ENCODE results near the gene GABBR2. TPM values are rescaled to one million over a fixed set of nuclear protein-coding genes. Genes with fewer than 3 reads are reported as not detected.

Gene GABBR2
- total RNA-seq, 4 donors from 2014 or later: not detected

DNA sequence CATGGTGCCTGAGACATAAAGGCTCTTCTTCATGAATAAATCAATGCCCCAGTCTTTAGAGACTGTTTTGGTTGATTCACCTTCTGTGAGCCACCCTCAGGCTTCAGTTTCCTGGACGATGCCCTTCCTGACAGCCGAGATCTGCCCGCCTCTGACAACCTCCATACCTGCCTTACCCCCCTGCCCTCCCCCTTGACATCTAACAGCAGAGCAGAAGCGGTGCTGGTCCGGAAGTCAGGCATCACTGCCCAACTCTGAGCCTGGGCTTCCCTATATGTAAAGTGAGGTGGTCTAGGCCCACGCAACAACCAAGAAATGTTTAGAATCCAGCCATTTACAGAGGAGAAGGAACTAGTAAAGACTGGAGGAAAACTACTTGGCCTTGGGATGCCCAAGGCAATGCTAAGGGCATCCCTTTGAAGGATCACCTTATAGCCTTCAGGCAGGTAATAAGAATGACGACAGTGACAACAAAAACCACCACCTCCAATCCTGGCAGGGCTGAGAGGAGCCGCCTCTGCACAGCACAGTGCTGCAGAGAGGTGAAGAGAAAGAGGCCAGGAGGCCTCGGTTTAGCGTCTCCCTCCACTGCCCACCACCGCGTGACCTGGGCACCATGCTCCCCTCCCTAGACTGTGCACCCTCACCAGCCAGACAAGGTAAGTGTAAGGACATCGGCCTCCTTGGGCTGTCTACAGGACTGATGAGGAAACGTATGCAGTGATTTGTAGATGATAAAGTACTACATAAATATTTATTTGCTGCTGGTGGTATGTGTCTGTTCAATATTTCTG, 35.3 kb upstream of the GABBR2 start:
- TF ChIP-seq, protein P1, sequence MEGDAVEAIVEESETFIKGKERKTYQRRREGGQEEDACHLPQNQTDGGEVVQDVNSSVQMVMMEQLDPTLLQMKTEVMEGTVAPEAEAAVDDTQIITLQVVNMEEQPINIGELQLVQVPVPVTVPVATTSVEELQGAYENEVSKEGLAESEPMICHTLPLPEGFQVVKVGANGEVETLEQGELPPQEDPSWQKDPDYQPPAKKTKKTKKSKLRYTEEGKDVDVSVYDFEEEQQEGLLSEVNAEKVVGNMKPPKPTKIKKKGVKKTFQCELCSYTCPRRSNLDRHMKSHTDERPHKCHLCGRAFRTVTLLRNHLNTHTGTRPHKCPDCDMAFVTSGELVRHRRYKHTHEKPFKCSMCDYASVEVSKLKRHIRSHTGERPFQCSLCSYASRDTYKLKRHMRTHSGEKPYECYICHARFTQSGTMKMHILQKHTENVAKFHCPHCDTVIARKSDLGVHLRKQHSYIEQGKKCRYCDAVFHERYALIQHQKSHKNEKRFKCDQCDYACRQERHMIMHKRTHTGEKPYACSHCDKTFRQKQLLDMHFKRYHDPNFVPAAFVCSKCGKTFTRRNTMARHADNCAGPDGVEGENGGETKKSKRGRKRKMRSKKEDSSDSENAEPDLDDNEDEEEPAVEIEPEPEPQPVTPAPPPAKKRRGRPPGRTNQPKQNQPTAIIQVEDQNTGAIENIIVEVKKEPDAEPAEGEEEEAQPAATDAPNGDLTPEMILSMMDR (IDR thresholded peaks at IDR 0.05): no peak
- ATAC-seq (ENCODE audit: low FRiP score): no peak
- no peak for DNase-seq (ENCODE audit: low spot score)

DNA sequence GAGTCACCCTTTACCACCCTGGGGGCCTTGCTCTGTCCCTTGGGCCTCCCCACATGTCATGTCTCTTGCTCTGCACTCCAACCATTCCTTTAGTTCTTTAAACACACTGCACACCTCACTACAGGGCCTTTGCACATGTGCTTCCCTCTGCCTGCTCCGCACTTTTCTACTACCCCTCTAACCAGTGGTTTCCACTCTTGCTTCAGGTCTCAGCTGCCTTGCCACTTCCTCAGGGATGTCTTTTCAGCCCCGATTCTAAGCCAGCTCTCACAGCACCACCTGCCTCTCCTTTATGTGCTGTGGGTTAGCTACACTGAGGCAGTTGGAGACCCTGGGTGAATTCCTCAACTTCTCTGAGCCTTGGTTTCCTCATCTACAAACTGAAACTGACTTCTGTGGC, 34.6 kb upstream of the GABBR2 start:
- ATAC-seq (ENCODE audit: low FRiP score) (no peak), DNase-seq (ENCODE audit: low spot score) (no peak)
- TF ChIP-seq, protein P1 (IDR thresholded peaks at IDR 0.05): no peak

DNA sequence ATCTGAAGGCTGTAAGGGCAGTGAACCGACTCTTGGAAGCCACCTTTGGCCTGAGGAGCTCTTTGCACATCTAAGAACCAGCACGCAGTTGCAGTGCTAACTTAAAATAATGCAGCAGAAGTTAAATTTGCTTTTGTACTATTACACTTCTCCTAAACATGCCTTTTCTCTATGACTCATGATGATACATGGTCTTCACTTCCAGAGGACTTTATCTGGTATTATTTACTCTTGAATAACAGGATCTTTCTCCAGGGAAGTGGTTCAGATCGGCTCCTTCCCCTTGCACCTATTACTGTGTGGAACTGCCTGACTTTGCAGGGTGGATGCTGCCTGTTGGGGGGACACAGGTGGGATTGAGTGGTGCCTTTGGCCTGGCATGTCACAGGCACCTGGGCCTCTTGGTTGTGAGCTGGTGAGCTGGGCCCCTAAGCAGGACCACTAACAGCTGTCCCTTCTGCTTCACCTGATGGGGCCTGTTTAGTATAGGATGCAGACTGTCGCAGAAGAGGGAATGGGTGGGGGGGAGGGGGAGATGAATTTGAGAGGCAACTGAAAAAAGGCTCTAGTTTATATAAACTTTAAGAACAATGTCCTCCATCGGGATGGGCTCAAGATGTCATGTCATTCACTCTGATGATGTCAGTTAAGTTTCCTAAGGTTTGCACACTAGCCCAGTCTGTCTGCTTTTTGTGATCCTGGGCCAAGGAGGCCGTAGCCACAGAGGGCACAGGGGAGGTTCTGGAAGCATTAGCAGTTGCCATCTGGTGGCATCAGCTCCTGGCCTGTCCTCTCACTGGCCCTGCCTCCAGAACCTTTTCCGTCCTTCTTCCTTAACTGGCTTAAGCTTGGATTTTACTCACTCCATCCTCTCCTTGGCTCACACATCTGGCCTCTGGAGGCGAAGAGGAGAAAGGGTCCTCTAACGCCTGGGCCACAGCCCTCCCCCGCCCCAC, 33.9 kb upstream of the GABBR2 start:
- ATAC-seq (ENCODE audit: low FRiP score): no peak
- DNase-seq (ENCODE audit: low spot score): no peak
- TF ChIP-seq, protein P1 (IDR thresholded peaks at IDR 0.05): no peak

DNA sequence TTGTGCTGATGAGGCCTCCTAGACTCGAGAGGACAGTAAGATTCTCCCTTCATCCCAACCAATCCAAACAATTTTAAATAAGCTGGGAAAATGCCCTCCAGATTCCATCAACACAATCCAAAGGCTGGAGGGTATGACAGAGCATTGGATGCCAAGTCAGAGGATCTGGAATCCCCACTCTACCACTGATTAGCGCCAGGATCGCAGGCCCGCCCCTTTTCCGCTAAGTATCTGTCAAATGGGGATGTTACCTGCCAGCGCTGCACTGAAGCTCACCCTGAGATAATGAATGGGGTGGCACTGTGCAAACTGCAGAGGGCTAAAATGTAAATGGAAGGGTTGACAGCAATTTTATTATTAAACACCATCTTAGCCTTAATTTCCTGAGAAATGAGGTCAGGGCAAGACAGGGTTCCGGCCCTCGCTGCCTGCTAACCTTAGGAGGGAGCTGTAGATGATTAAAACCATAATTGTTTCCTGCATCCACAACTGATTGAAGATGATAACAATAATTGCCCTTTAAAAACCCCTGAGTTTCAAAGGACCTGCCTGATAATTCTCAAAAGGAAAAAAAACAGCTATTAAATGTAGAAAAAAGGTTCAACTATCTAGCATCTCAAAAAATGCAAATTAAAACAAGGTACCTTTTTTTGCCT, 31.6 kb upstream of the GABBR2 start:
- ATAC-seq (ENCODE audit: low FRiP score) (no peak), DNase-seq (ENCODE audit: low spot score) (no peak)
- TF ChIP-seq, protein P1 (IDR thresholded peaks at IDR 0.05): no peak

DNA sequence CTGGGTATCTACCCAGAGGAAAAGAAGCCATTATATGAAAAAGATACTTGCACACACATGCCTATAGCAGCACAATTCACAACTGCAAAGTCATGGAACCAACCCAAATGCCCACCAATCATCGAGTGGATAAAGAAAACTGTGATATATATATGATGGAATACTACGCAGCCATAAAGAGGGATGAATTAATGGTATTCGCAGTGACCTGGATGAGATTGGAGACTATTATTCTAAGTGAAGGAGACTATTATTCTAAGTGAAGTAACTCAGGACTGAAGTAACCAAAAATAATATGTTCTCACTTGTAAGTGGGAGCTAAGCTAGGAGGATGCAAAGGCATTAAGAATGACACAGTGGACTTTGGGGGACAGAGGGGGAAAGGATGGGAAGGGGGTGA, 30.0 kb upstream of the GABBR2 start:
- ATAC-seq (ENCODE audit: low FRiP score) (no peak), DNase-seq (ENCODE audit: low spot score) (no peak)
- TF ChIP-seq, protein P1 (IDR thresholded peaks at IDR 0.05): no peak

DNA sequence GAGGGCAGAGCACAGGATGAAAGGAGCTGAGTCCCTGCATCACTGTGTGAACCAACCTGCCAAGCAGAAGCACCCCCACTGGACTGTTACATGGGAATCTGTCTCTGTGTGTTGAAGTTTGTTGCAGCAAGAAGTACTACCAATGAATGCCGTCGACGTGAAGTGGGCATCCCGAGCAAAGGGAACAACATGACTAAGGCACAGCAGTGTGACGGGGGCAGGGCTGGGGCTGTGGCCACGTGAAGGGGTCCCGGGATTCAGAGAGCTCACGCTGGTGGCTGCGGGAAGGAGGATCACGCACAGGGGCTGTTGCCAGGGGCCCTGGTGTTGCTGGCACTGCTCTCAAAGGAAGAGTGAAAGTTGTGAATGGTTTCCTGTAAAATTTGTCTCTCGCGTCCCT, 27.5 kb upstream of the GABBR2 start:
- DNase-seq (ENCODE audit: low spot score) (no peak), ATAC-seq (ENCODE audit: low FRiP score) (no peak)
- TF ChIP-seq, protein P1 (IDR thresholded peaks at IDR 0.05): no peak

Data from omental fat pad (tissue), 4 donors.